ENCODE data around the gene KCNH4.

GRCh38 chr17:42129109-42129837, 51.7 kb downstream of the KCNH4 start:
- TF ChIP-seq, protein P1, sequence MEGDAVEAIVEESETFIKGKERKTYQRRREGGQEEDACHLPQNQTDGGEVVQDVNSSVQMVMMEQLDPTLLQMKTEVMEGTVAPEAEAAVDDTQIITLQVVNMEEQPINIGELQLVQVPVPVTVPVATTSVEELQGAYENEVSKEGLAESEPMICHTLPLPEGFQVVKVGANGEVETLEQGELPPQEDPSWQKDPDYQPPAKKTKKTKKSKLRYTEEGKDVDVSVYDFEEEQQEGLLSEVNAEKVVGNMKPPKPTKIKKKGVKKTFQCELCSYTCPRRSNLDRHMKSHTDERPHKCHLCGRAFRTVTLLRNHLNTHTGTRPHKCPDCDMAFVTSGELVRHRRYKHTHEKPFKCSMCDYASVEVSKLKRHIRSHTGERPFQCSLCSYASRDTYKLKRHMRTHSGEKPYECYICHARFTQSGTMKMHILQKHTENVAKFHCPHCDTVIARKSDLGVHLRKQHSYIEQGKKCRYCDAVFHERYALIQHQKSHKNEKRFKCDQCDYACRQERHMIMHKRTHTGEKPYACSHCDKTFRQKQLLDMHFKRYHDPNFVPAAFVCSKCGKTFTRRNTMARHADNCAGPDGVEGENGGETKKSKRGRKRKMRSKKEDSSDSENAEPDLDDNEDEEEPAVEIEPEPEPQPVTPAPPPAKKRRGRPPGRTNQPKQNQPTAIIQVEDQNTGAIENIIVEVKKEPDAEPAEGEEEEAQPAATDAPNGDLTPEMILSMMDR (IDR thresholded peaks at IDR 0.05) = no peak
- TF ChIP-seq POLR2A (IDR thresholded peaks at IDR 0.05) = no peak

All from transverse colon (tissue), 3 donors.